OCI-LY1 (cell line): ENCODE results near the gene MCTS1.

Source experiments
- H2AFZ ChIP-seq: fragments of 200-600 bp; sonication (generic), shearing (Covaris generic); 2 replicates; pipeline ENCODE4 v1.6.0; 2014; ENCODE audit warnings: antibody characterized with exemption, mild to moderate bottlenecking, low read length
- H3F3A ChIP-seq: fragments of 200-600 bp; sonication (generic), shearing (Covaris generic); 2 replicates; pipeline ENCODE4 v1.6.0; 2014; ENCODE audit warnings: mild to moderate bottlenecking, antibody characterized with exemption, low read length, moderate library complexity; ENCODE audit not compliant: insufficient read depth
- H3K27ac ChIP-seq: fragments of 200-600 bp; sonication (generic); 2 replicates; pipeline ENCODE4 v1.5.1; 2014; ENCODE audit warnings: low read length, mixed run types, mild to moderate bottlenecking, low read depth; ENCODE audit not compliant: poor library complexity, severe bottlenecking
- H3K27me3 ChIP-seq: fragments of 200-600 bp; sonication (generic); 2 replicates; pipeline ENCODE4 v1.6.0; 2014; ENCODE audit warnings: antibody characterized with exemption, mild to moderate bottlenecking, low read length, moderate library complexity; ENCODE audit not compliant: insufficient read depth
- H3K36me3 ChIP-seq: fragments of 200-600 bp; sonication (generic); 2 replicates; pipeline ENCODE4 v1.6.1; 2014; ENCODE audit warnings: mild to moderate bottlenecking, antibody characterized with exemption, low read length, moderate library complexity, mixed read lengths; ENCODE audit not compliant: insufficient read depth
- H3K4me1 ChIP-seq: fragments of 200-600 bp; sonication (generic); 2 replicates; pipeline ENCODE4 v1.5.1; 2014; ENCODE audit warnings: mild to moderate bottlenecking, low read length, moderate library complexity; ENCODE audit not compliant: insufficient read depth, severe bottlenecking
- H3K4me2 ChIP-seq: fragments of 200-600 bp; sonication (generic), shearing (Covaris generic); 2 replicates; pipeline ENCODE4 v1.6.1; 2014; ENCODE audit warnings: low read length
- H3K4me3 ChIP-seq: fragments of 200-600 bp; sonication (generic); 2 replicates; pipeline ENCODE4 v1.5.1; 2014; ENCODE audit warnings: low read length, low read depth, mild to moderate bottlenecking, mixed read lengths; ENCODE audit not compliant: poor library complexity, severe bottlenecking
- H3K79me2 ChIP-seq: fragments of 200-600 bp; shearing (Covaris generic); 2 replicates; pipeline ENCODE4 v1.6.1; 2016; ENCODE audit warnings: mixed run types, low read length, mixed read lengths; ENCODE audit not compliant: insufficient read depth
- H3K9ac ChIP-seq: fragments of 200-600 bp; sonication (generic), shearing (Covaris generic); 2 replicates; pipeline ENCODE4 v1.6.1; 2014; ENCODE audit warnings: mild to moderate bottlenecking, low read length, mixed read lengths
- H3K9me2 ChIP-seq: fragments of 200-600 bp; sonication (generic), shearing (Covaris generic); 2 replicates; pipeline ENCODE4 v1.6.1; 2014; ENCODE audit warnings: low read depth, mild to moderate bottlenecking, low read length, mixed read lengths
- H3K9me3 ChIP-seq: fragments of 200-600 bp; shearing (Covaris generic); 2 replicates; pipeline ENCODE4 v1.6.1; 2014; ENCODE audit warnings: low read length, mixed read lengths
- H4K20me1 ChIP-seq: fragments of 200-600 bp; sonication (generic), shearing (Covaris generic); 2 replicates; pipeline ENCODE4 v1.6.0; 2016; ENCODE audit warnings: mild to moderate bottlenecking, low read length; ENCODE audit not compliant: insufficient read depth
- EZH2 ChIP-seq: fragments of 200-600 bp; sonication (generic), shearing (Covaris generic); IDR thresholded peaks from 2 replicates; pipeline ENCODE4 v1.8.0; 2017; ENCODE audit warnings: borderline replicate concordance, mixed run types, mild to moderate bottlenecking, antibody characterized with exemption, low read length, moderate library complexity, mixed read lengths
- TF ChIP-seq, protein P1 (sequence below): fragments of 200-600 bp; sonication (generic), shearing (Covaris generic); IDR thresholded peaks from 2 replicates; pipeline ENCODE4 v1.5.1; 2017; ENCODE audit warnings: mild to moderate bottlenecking, antibody characterized with exemption, low read length, moderate library complexity, mixed read lengths

MCTS1 gene

DNA sequence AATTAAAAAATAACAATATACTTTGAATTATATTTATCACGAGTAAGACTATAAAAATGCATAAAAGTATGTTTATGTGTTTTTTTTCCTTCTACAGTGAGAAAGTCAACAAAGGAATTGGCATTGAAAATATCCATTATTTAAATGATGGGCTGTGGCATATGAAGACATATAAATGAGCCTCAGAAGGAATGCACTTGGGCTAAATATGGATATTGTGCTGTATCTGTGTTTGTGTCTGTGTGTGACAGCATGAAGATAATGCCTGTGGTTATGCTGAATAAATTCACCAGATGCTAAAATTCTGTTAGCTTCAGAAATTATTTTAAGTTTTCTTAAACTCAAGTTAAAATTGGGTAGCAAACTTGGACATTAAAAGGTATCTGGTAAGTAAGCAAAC lies 8.2 kb downstream of the MCTS1 start:
- no peaks in the 10 kb centered on the region for H3K27me3 ChIP-seq
- H2AFZ ChIP-seq = no peak overlapping the region
- no peaks in the 10 kb centered on the region for H3K9me3 ChIP-seq
- H3K4me1 ChIP-seq = no peaks in the 10 kb centered on the region
- no peaks in the 10 kb centered on the region for H4K20me1 ChIP-seq
- no peaks in the 10 kb centered on the region for H3K79me2 ChIP-seq
- TF ChIP-seq, protein P1, sequence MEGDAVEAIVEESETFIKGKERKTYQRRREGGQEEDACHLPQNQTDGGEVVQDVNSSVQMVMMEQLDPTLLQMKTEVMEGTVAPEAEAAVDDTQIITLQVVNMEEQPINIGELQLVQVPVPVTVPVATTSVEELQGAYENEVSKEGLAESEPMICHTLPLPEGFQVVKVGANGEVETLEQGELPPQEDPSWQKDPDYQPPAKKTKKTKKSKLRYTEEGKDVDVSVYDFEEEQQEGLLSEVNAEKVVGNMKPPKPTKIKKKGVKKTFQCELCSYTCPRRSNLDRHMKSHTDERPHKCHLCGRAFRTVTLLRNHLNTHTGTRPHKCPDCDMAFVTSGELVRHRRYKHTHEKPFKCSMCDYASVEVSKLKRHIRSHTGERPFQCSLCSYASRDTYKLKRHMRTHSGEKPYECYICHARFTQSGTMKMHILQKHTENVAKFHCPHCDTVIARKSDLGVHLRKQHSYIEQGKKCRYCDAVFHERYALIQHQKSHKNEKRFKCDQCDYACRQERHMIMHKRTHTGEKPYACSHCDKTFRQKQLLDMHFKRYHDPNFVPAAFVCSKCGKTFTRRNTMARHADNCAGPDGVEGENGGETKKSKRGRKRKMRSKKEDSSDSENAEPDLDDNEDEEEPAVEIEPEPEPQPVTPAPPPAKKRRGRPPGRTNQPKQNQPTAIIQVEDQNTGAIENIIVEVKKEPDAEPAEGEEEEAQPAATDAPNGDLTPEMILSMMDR = no peak
- no peak overlapping the region for H3K27ac ChIP-seq
- H3K4me3 ChIP-seq = no peak overlapping the region
- H3F3A ChIP-seq = no peaks in the 10 kb centered on the region
- H3K4me2 ChIP-seq = no peak overlapping the region
- no peak overlapping the region for H3K9ac ChIP-seq
- H3K9me2 ChIP-seq = no peaks in the 10 kb centered on the region
- H3K36me3 ChIP-seq = peaks cover 58% of the 10 kb centered on the region

DNA sequence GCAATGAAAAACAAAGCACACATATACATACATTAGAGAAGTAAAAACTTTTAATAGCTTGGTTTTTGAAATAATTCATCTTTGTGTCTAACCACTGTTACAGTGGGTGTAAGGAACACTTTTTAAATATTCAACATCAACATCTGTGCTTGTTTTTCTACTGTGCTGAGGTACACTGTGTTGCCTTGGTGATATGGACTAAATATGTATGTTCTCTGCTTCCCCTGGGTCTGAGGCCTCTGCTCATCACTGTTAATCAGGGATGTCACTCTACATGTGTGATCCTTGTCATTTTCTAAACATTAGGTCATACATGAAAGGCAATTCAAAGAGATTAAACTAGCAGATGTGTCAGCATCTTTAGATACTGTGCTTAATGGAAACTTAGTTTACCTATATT lies 10.9 kb downstream of the MCTS1 start:
- Histone ChIP-seq H3K4me1 (peaks cover 10% of the 10 kb centered on the region), H2AFZ (no peak overlapping the region), H3K36me3 (peaks cover 40% of the 10 kb centered on the region), H3K4me2 (no peak overlapping the region), H3K27me3 (no peaks in the 10 kb centered on the region), H3F3A (no peaks in the 10 kb centered on the region), H3K4me3 (no peak overlapping the region), H3K9ac (no peak overlapping the region), H3K9me2 (no peaks in the 10 kb centered on the region), H3K27ac (no peak overlapping the region), H4K20me1 (no peaks in the 10 kb centered on the region), H3K9me3 (no peaks in the 10 kb centered on the region), H3K79me2 (no peaks in the 10 kb centered on the region)
- TF ChIP-seq, protein P1 = no peak
- no peak for TF ChIP-seq EZH2

DNA sequence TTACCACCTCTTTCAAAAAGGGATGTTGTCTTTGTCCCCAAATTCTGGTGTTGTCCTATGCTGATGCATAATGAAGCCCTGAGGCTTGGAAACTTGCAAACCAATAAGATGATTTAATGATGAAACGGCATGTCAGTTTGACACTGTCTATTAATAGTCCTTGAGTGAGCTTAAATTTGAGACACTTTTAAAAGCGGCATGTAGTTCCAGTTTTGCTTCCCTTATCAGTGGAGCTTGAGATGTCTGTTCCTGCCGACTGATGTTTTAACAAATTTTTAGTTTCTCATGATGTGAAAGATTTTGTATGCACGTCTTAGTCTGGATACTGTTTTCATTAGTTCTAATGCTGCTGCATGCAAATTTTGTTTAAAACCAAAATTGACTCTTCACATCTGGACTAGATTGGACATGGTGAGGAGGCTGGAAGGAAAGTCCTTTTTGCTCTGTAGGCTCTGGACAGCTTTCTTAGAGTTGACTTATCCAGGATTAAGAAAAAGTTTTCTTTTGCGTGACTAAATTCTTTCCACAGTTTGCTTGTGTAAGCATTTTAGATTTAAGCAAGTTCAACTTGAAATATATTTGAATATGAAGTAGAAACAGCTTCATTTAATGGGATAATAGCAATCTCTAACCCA lies 14.2 kb downstream of the MCTS1 start:
- Histone ChIP-seq H3K79me2 (no peaks in the 10 kb centered on the region), H3K9ac (no peak overlapping the region), H3F3A (no peaks in the 10 kb centered on the region), H4K20me1 (no peaks in the 10 kb centered on the region), H3K27me3 (no peaks in the 10 kb centered on the region), H2AFZ (no peak overlapping the region), H3K4me3 (no peak overlapping the region), H3K9me3 (no peaks in the 10 kb centered on the region), H3K4me2 (no peak overlapping the region), H3K36me3 (peaks cover 28% of the 10 kb centered on the region), H3K27ac (no peak overlapping the region), H3K9me2 (no peaks in the 10 kb centered on the region), H3K4me1 (peaks cover 10% of the 10 kb centered on the region)
- no peak for TF ChIP-seq EZH2
- TF ChIP-seq, protein P1 = no peak
